Measurements from ENCODE around the gene CACNB3. TPM values are rescaled to one million over a fixed set of nuclear protein-coding genes. Genes with fewer than 3 reads are reported as not detected.

CACNB3 gene
- polyA plus RNA-seq, 3 donors: 0.84 to 6.3 (median 1.5) TPM

DNA sequence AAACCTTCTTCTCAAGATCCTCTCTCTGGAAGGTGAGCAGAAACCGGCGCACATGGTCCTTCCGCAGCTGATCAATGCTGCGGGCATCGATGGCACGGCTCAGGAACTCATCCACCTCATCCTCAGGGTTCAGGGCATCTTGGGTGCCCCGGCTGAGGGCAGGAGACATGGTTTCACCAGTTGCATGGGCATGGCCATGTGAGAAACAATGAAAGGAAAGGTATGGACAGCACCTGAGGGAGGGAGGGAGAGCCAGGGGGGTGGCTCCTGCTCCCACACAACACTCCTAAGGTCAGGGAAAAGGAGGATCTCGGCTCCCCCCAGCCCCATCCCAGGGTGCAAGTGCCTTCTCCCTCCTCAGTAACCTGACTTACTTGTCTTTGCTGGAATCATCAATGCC lies 43.0 kb upstream of the CACNB3 start:
- no peak overlapping the region for H3K27ac ChIP-seq (ENCODE audit: low read depth in 1 of 2, low read length in 2 of 2)
- no peak for DNase-seq
- peak overlapping the region in 2 of 7 donors; percentile 7 to 22 for H3K27ac Mint-ChIP-seq
- no peaks in the 10 kb centered on the region for H3K27me3 ChIP-seq (ENCODE audit: control insufficient read depth in 2 of 2, insufficient read depth in 2 of 2, low read length in 2 of 2)
- TF ChIP-seq, protein P1, sequence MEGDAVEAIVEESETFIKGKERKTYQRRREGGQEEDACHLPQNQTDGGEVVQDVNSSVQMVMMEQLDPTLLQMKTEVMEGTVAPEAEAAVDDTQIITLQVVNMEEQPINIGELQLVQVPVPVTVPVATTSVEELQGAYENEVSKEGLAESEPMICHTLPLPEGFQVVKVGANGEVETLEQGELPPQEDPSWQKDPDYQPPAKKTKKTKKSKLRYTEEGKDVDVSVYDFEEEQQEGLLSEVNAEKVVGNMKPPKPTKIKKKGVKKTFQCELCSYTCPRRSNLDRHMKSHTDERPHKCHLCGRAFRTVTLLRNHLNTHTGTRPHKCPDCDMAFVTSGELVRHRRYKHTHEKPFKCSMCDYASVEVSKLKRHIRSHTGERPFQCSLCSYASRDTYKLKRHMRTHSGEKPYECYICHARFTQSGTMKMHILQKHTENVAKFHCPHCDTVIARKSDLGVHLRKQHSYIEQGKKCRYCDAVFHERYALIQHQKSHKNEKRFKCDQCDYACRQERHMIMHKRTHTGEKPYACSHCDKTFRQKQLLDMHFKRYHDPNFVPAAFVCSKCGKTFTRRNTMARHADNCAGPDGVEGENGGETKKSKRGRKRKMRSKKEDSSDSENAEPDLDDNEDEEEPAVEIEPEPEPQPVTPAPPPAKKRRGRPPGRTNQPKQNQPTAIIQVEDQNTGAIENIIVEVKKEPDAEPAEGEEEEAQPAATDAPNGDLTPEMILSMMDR (IDR thresholded peaks at IDR 0.05): no peak
- H3K4me3 ChIP-seq (replicated peaks in 1 of 3; ENCODE audit: low read depth in 2 of 3, low read length in 3 of 3): no peak overlapping the region
- H3K36me3 ChIP-seq (replicated peaks in 1 of 2; ENCODE audit: control insufficient read depth in 1 of 2, insufficient read depth in 2 of 2, low read length in 2 of 2): no peaks in the 10 kb centered on the region
- H4K20me1 ChIP-seq (ENCODE audit: insufficient read depth, low read length): no peaks in the 10 kb centered on the region
- no peak overlapping the region for H3K9ac ChIP-seq (ENCODE audit: insufficient read depth, low read length, poor library complexity, severe bottlenecking)
- 100% methylated on average over 2 of the region's 8 CpGs for WGBS (ENCODE audit: insufficient coverage)
- peaks cover 0 to 3% (median 0%) of the 10 kb centered on the region in 7 donors for H3K9me3 Mint-ChIP-seq
- peaks cover 7% of the 10 kb centered on the region in 2 donors for H3K4me1 ChIP-seq (ENCODE audit: control insufficient read depth in 1 of 2, insufficient read depth in 2 of 2, low read length in 2 of 2)
- H3K4me1 Mint-ChIP-seq: peaks cover 9% of the 10 kb centered on the region
- no peak overlapping the region for H3K4me3 Mint-ChIP-seq
- no peaks in the 10 kb centered on the region for H3K36me3 Mint-ChIP-seq
- H3K9me3 ChIP-seq (replicated peaks in 1 of 2; ENCODE audit: control insufficient read depth in 1 of 2, insufficient read depth in 1 of 2, low read length in 2 of 2): no peaks in the 10 kb centered on the region
- no peaks in the 10 kb centered on the region for H3K79me2 ChIP-seq (ENCODE audit: insufficient read depth, low read length)
- intact Hi-C loops (cut with micrococcal nuclease): no loop called here
- H2AFZ ChIP-seq (ENCODE audit: insufficient read depth, low read depth, low read length, poor library complexity, severe bottlenecking): no peak overlapping the region
- no peak overlapping the region for H3K4me2 ChIP-seq (replicated peaks; ENCODE audit: extremely low read depth, low read length, poor library complexity, severe bottlenecking)
- peaks cover 0 to 1% (median 0%) of the 10 kb centered on the region in 3 donors for H3K27me3 Mint-ChIP-seq (ENCODE audit: low read depth in 3 of 3)

DNA sequence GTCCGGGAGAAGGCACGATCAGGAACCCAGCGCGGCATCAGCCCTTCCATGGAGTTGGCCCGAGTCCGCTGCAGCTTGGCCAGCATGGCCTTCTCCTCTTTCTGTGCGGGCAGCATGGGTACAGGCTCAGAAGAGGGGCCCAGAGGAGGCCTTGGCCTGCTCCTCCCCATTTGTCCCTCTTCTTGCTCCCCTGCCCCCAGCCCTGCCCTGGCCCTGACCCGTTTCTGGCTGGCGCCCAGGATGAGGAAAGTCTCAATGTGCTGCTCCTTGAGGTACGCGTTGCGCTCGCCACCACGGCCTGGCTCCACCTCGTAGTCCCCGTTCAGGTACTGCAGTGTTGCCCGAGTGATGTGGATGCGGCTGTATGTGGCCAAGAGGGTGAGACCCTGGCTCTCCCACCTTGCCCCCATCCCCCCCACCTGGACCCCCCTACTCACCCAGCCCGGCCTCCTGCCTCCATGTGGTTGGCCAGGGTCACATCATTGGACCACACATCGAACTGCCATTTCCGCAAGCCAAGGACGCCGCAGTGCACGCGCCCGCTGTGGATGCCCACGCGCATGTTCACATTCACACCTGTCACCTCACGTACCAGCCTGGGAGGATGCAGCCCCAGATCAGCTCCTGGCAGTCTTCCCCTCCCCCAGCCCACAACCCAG lies 42.2 kb upstream of the CACNB3 start:
- peaks cover 0 to 3% (median 0%) of the 10 kb centered on the region in 7 donors for H3K9me3 Mint-ChIP-seq
- no peaks in the 10 kb centered on the region for H3K79me2 ChIP-seq (ENCODE audit: insufficient read depth, low read length)
- H3K4me2 ChIP-seq (replicated peaks; ENCODE audit: extremely low read depth, low read length, poor library complexity, severe bottlenecking): no peak overlapping the region
- WGBS (ENCODE audit: insufficient coverage): 96% methylated on average over 20 of the region's 29 CpGs
- peaks cover 11% of the 10 kb centered on the region in 2 donors for H3K4me1 ChIP-seq (ENCODE audit: control insufficient read depth in 1 of 2, insufficient read depth in 2 of 2, low read length in 2 of 2)
- no peak overlapping the region for H3K27ac ChIP-seq (ENCODE audit: low read depth in 1 of 2, low read length in 2 of 2)
- H4K20me1 ChIP-seq (ENCODE audit: insufficient read depth, low read length): no peaks in the 10 kb centered on the region
- no peaks in the 10 kb centered on the region for H3K9me3 ChIP-seq (replicated peaks in 1 of 2; ENCODE audit: control insufficient read depth in 1 of 2, insufficient read depth in 1 of 2, low read length in 2 of 2)
- no peaks in the 10 kb centered on the region for H3K27me3 ChIP-seq (ENCODE audit: control insufficient read depth in 2 of 2, insufficient read depth in 2 of 2, low read length in 2 of 2)
- no peak overlapping the region for H3K27ac Mint-ChIP-seq
- DNase-seq: no peak
- intact Hi-C loops (cut with micrococcal nuclease): no loop called here
- peaks cover 13% of the 10 kb centered on the region for H3K4me1 Mint-ChIP-seq
- H3K36me3 ChIP-seq (replicated peaks in 1 of 2; ENCODE audit: control insufficient read depth in 1 of 2, insufficient read depth in 2 of 2, low read length in 2 of 2): no peaks in the 10 kb centered on the region
- no peak overlapping the region for H3K9ac ChIP-seq (ENCODE audit: insufficient read depth, low read length, poor library complexity, severe bottlenecking)
- no peak overlapping the region for H3K4me3 Mint-ChIP-seq
- no peaks in the 10 kb centered on the region for H3K36me3 Mint-ChIP-seq
- TF ChIP-seq, protein P1 (IDR thresholded peaks at IDR 0.05): no peak
- H2AFZ ChIP-seq (ENCODE audit: insufficient read depth, low read depth, low read length, poor library complexity, severe bottlenecking): no peak overlapping the region
- no peak overlapping the region for H3K4me3 ChIP-seq (replicated peaks in 1 of 3; ENCODE audit: low read depth in 2 of 3, low read length in 3 of 3)
- peaks cover 0 to 1% (median 0%) of the 10 kb centered on the region in 3 donors for H3K27me3 Mint-ChIP-seq (ENCODE audit: low read depth in 3 of 3)

All from CD14-positive monocyte (primary cell).